ENCODE results near the gene NEDD8.

DNA sequence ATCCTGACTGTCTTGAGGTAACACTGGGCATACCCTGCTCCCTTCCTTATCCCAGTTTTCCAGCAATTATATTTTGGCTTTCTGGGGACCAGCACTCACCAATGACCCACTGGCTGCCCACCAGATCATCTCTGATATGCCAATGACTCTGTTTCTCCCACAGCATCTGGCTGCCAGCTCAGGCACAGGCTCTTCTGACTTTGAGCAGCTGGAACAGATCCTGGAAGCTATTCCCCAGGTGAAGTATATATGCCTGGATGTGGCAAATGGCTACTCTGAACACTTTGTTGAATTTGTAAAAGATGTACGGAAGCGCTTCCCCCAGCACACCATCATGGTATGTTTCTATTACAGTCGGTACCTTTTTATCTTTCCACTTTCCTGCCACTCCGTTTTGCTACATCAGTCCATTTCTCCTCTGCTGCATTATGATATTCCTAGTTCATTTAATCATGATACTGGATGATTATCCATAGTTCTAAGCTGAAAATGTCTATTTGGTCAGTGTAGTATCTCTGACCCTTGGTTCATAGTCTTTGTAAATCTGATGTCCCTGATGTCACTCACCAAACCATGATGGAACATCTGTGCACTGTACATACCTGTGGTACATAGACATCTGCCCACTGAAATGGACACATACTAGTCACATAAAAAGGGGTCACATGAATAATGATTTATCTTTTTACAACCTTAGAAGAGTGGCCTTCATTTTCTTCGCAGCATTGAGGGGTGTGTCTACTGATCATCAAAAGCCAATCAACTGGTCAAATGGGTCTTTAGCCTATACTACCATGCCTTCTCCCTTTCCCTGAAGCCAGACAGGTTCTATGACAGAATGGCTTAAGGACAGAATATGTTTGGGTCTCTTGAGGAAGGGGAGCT lies 3.9 kb upstream of the NEDD8 start:
- TF ChIP-seq, protein P1, sequence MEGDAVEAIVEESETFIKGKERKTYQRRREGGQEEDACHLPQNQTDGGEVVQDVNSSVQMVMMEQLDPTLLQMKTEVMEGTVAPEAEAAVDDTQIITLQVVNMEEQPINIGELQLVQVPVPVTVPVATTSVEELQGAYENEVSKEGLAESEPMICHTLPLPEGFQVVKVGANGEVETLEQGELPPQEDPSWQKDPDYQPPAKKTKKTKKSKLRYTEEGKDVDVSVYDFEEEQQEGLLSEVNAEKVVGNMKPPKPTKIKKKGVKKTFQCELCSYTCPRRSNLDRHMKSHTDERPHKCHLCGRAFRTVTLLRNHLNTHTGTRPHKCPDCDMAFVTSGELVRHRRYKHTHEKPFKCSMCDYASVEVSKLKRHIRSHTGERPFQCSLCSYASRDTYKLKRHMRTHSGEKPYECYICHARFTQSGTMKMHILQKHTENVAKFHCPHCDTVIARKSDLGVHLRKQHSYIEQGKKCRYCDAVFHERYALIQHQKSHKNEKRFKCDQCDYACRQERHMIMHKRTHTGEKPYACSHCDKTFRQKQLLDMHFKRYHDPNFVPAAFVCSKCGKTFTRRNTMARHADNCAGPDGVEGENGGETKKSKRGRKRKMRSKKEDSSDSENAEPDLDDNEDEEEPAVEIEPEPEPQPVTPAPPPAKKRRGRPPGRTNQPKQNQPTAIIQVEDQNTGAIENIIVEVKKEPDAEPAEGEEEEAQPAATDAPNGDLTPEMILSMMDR (IDR thresholded peaks at IDR 0.05), result no peak
- no peak for TF ChIP-seq POLR2A (IDR thresholded peaks at IDR 0.05)
